H1 (cell line): ENCODE data around the gene CDH15. TPM values are rescaled to one million over a fixed set of nuclear protein-coding genes. Genes with fewer than 3 reads are reported as not detected.

Experiments
- polyA plus RNA-seq, 7 experiments: library from polyadenylated mRNA; depleted of rRNA in 3 of 7; stranded (reverse) in 5 of 7; unstranded in 2 of 7; fragments of >200 nt in 5 of 7; fragments of 200-250 nt in 2 of 7; gene quantifications; 1 replicate in 5 of 7; 2 replicates in 1 of 7; 4 replicates in 1 of 7; pipeline versions ENCODE4 v1.2.1 to v1.2.3, GENCODE V29; 2011 to 2013; ENCODE audit warnings: missing spikeins in 2 of 7, mixed read lengths in 2 of 7
- total RNA-seq: library from RNA; stranded (reverse); fragmentation: NEBNext Ultra II Directional; extraction: Animal tissue kit (Norgen Biotek cat#: 25700); gene quantifications from 2 replicates; pipeline ENCODE4 v1.2.1, GENCODE V29; 2021
- TF ChIP-seq, protein P1 (sequence below): IDR thresholded peaks from 2 replicates; pipeline ENCODE4 v1.6.1; 2012; ENCODE audit warnings: low read length, inconsistent platforms

CDH15 gene
- total and polyA plus RNA-seq, 2 of the 8 experiments (the other 6 are each of a cell fraction or from before 2014, with no cell fraction given) = 0.50 to 0.82 TPM

DNA sequence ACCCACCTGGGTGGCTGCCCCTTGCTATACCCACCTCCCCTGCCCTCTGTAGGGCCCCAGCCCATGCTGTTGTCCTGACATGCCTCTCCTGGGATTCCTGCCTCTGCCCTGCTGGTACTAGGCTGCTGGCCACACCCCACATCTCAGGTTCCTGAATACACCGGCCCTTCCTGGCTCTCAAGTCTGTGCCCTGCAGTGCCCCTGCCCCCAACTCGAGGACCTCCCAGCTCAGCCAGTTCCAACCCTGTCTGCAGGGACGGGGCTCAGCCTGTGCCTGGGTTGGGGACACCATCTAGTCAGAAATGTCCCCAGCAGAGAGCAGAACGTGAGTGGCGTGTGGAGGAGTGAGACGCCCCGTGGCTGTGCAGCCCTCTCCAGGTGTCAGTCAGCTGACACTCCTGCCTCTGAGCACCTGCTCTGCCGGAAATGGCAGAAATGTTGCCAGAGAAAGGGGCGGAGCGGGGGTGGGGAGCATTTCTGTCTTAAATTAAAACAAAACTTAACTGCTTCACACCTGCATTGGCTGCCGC is 49.2 kb upstream of the CDH15 start (continued):
- TF ChIP-seq, protein P1, sequence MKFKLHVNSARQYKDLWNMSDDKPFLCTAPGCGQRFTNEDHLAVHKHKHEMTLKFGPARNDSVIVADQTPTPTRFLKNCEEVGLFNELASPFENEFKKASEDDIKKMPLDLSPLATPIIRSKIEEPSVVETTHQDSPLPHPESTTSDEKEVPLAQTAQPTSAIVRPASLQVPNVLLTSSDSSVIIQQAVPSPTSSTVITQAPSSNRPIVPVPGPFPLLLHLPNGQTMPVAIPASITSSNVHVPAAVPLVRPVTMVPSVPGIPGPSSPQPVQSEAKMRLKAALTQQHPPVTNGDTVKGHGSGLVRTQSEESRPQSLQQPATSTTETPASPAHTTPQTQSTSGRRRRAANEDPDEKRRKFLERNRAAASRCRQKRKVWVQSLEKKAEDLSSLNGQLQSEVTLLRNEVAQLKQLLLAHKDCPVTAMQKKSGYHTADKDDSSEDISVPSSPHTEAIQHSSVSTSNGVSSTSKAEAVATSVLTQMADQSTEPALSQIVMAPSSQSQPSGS = no peak
